CD4-positive, alpha-beta memory T cell (primary cell): ENCODE data around the gene ATP13A1. TPM values are rescaled to one million over a fixed set of nuclear protein-coding genes. Genes with fewer than 3 reads are reported as not detected.

ENCODE experiments used
- CTCF ChIA-PET: fragments of 350-600 bp; sonication (Branson Sonifier 250); formaldehyde crosslinking; loops from one replicate; lab custom pipeline; 2021; ENCODE audit warnings: inconsistent platforms; ENCODE audit not compliant: partially characterized antibody; lab: Charles Lee
- POLR2A ChIA-PET: fragments of 350-600 bp; sonication (Branson Sonifier 250); formaldehyde crosslinking; loops from one replicate; lab custom pipeline; 2021; ENCODE audit not compliant: partially characterized antibody; lab: Charles Lee
- DNase-seq, 5 donors: peaks; one replicate each; pipeline versions ENCODE4 v3.0.0 to v3.0.0-alpha.2; 2020 to 2022; ENCODE audit warnings: mixed read lengths in 1 of 5
- H3K27ac ChIP-seq: one replicate; pipeline ENCODE4 v1.7.0; 2013; ENCODE audit warnings: low read depth, low read length
- H3K27me3 ChIP-seq: 2 replicates; pipeline ENCODE4 v1.7.0; 2013; ENCODE audit warnings: mild to moderate bottlenecking, low read length, moderate library complexity; ENCODE audit not compliant: insufficient read depth
- H3K36me3 ChIP-seq: 2 replicates; pipeline ENCODE4 v1.7.0; 2013; ENCODE audit warnings: mild to moderate bottlenecking, low read length, moderate library complexity; ENCODE audit not compliant: insufficient read depth
- H3K4me1 ChIP-seq: 2 replicates; pipeline ENCODE4 v1.7.0; 2013; ENCODE audit warnings: mild to moderate bottlenecking, low read length, moderate library complexity; ENCODE audit not compliant: insufficient read depth
- H3K4me3 ChIP-seq, 2 donors: one replicate each; pipeline ENCODE4 v1.7.0; 2013; ENCODE audit warnings: low read length in 2 of 2, mild to moderate bottlenecking in 1 of 2
- H3K9me3 ChIP-seq, 2 donors: one replicate each; pipeline ENCODE4 v1.7.0; 2013; ENCODE audit warnings: low read length in 2 of 2, control low read depth in 1 of 2; ENCODE audit not compliant: control insufficient read depth in 1 of 2
- H3K27ac Mint-ChIP-seq, 7 donors: one replicate each; pipeline ENCODE4 v1.8.0; 2020 to 2021; ENCODE audit warnings: mixed read lengths in 7 of 7, mild to moderate bottlenecking in 6 of 7, inconsistent platforms in 3 of 7, moderate library complexity in 3 of 7
- H3K27me3 Mint-ChIP-seq, 2 donors: one replicate each; pipeline ENCODE4 v1.8.0; 2020 to 2021; ENCODE audit warnings: mixed read lengths in 2 of 2
- H3K36me3 Mint-ChIP-seq, 2 donors: one replicate each; pipeline ENCODE4 v1.8.0; 2020 to 2021; ENCODE audit warnings: mixed read lengths in 2 of 2, inconsistent platforms in 1 of 2, mild to moderate bottlenecking in 1 of 2
- H3K4me1 Mint-ChIP-seq, 4 donors: one replicate each; pipeline ENCODE4 v1.8.0; 2020 to 2021; ENCODE audit warnings: mixed read lengths in 4 of 4, mild to moderate bottlenecking in 1 of 4
- H3K4me3 Mint-ChIP-seq, 8 donors: one replicate each; pipeline ENCODE4 v1.8.0; 2020 to 2021; ENCODE audit warnings: mixed read lengths in 8 of 8, mild to moderate bottlenecking in 7 of 8, moderate library complexity in 6 of 8, inconsistent platforms in 3 of 8
- H3K9me3 Mint-ChIP-seq, 8 donors: one replicate each; pipeline ENCODE4 v1.8.0; 2020 to 2021; ENCODE audit warnings: mixed read lengths in 8 of 8, mild to moderate bottlenecking in 5 of 8, inconsistent platforms in 3 of 8, moderate library complexity in 1 of 8
- intact Hi-C: fragments of 100-400 bp; cut with micrococcal nuclease; formaldehyde crosslinking; loops from one replicate; pipeline ENCODE4 v1.15.1; 2023
- polyA plus RNA-seq, 2 donors: library from polyadenylated mRNA; unstranded; fragments of 300-500 nt; fragmentation: Illumina TruSeq; gene quantifications; one replicate each; pipeline ENCODE4 v1.2.3, GENCODE V29; 2021
- total RNA-seq, 2 experiments: library from RNA; stranded (reverse); gene quantifications; one replicate each; pipeline ENCODE4 v1.2.3, GENCODE V29; 2021

ATP13A1 gene
- total and polyA plus RNA-seq, 4 experiments from 2014 or later = 21.3 to 139 (median 95.9) TPM

DNA sequence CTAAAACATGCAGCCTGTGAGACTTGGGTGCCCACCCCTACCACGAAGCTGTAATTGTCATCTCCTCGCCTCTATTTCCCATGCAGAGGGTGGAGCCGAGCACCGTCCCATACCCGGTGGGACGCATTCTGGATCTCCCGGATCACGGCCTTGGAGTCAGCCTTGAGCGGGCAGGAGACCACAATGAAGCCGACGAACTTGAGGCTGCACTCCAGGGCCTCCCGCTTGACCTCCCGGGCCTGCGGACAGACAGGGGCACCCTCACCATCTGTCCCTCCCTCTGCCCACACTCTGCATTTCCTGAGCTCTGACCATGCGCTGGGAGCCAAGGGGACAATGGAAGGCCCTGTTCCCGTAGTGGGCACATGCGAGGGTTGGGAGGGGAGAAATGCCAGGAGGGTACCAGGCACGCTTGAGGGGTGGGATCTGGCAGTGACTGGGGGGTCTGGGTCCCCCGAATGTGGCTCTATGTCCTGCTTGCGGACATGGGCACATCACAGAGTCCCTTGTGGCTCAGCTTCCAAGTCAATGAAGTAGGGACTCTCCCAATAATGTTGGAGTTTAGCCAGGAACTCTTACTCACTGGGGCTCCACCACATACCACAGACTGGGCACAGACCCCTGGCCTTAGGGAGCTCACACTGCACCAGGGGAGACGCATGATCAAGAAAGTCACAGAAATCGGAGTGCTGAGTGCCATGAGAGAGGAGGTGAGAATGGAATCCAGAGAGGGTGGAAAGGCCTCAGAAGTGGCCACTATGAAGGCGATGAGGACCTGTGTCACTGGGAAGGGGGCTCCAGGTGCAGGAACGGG, 10.8 kb downstream of the ATP13A1 start:
- Histone ChIP-seq H3K27me3 (no peaks in the 10 kb centered on the region), H3K4me3 (no peak overlapping the region), H3K36me3 (peaks cover 82% of the 10 kb centered on the region), H3K9me3 (no peaks in the 10 kb centered on the region), H3K4me1 (no peaks in the 10 kb centered on the region), H3K27ac (no peak overlapping the region)
- H3K27me3 Mint-ChIP-seq = no peaks in the 10 kb centered on the region
- H3K4me1 Mint-ChIP-seq = peaks cover 0 to 5% (median 1%) of the 10 kb centered on the region in 4 donors
- H3K9me3 Mint-ChIP-seq = no peaks in the 10 kb centered on the region
- ChIA-PET POLR2A (interaction anchor here (0.9 to 3.4 kb wide), 5 partner anchors 7 to 21 kb away, joined by 3 to 17 read pairs (median 6); partner anchors contain the start of genes ATP13A1 and ZNF101), CTCF (interaction anchor here (1.3 to 3.4 kb wide), 2 partner anchors 99 to 121 kb away, joined by 3 to 12 read pairs; no protein-coding TSS in a partner anchor)
- intact Hi-C loops = no loop called here
- peak overlapping the region in 4 of 7 donors; percentile 18 to 79 (median 48) for H3K27ac Mint-ChIP-seq
- H3K36me3 Mint-ChIP-seq = peaks cover 46 to 66% of the 10 kb centered on the region in 2 donors
- no peak overlapping the region for H3K4me3 Mint-ChIP-seq
- DNase-seq = peak in 1 of 5 donors; percentile 26

DNA sequence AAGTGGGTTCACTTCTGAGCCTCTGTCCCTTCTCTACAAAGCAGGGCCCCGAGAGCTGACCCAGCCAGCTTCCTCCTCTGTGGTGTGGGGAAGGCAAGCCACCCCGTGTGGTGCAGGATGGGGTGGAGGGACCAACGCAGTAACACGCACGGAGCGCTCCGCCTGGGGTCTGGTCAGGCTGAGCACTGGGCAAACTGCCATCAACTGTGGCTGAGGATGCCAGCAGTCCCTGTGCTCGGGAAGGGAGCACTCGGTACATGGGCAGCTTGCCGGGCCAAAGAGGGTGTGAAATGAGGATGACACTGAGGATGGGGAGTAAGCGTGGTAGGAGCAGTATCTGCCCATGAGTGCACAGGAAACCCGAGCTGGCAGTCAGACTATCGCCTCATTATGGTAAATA, 12.4 kb downstream of the ATP13A1 start:
- Histone ChIP-seq H3K27me3 (no peaks in the 10 kb centered on the region), H3K36me3 (peaks cover 79% of the 10 kb centered on the region), H3K4me3 (no peak overlapping the region), H3K4me1 (no peaks in the 10 kb centered on the region), H3K27ac (no peak overlapping the region), H3K9me3 (no peaks in the 10 kb centered on the region)
- Mint-ChIP-seq H3K4me3 (no peak overlapping the region), H3K4me1 (peaks cover 0 to 5% (median 1%) of the 10 kb centered on the region in 4 donors), H3K27ac (no peak overlapping the region), H3K9me3 (no peaks in the 10 kb centered on the region), H3K36me3 (peaks cover 33 to 65% of the 10 kb centered on the region in 2 donors), H3K27me3 (no peaks in the 10 kb centered on the region)
- POLR2A ChIA-PET = interaction anchor here (1.6 to 3.4 kb wide), 2 partner anchors 9 to 12 kb away, joined by 4 to 17 read pairs; partner anchors contain the start of gene ATP13A1
- CTCF ChIA-PET = interaction anchor here (1.0 to 3.4 kb wide), 3 partner anchors 10 to 119 kb away, joined by 3 to 12 read pairs (median 3); no protein-coding TSS in a partner anchor
- intact Hi-C loops = no loop called here
- DNase-seq = peak in 1 of 5 donors; percentile 28

DNA sequence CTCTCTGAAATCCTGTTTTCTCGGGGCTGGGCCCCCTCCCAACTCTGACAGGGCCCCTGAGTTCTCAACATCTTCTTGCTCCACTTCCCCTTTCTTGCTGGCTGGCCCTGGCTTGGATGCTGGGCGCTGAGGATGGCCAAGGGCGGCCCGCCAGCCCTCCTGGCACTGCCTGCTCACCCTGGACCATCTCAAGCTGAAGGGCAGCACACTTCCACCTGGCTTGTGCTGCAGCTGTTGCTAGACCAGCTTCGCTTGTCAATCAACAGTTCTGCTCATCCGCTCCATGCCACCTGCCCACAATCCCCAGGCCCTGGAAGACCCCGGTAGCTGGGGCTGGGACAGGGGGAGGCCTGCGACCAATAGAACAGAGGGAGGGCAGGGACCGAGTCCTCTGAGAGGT, 13.1 kb downstream of the ATP13A1 start:
- peak overlapping the region in 5 of 7 donors; percentile 21 to 79 (median 57) for H3K27ac Mint-ChIP-seq
- POLR2A ChIA-PET = interaction anchor here (1.6 to 3.4 kb wide), 2 partner anchors 10 to 13 kb away, joined by 4 to 17 read pairs; partner anchors contain the start of gene ATP13A1
- H3K4me3 Mint-ChIP-seq = no peak overlapping the region
- DNase-seq = peak in 1 of 5 donors; percentile 5
- peaks cover 0 to 5% (median 1%) of the 10 kb centered on the region in 4 donors for H3K4me1 Mint-ChIP-seq
- no peak overlapping the region for H3K27ac ChIP-seq
- peaks cover 33 to 66% of the 10 kb centered on the region in 2 donors for H3K36me3 Mint-ChIP-seq
- H3K27me3 Mint-ChIP-seq = no peaks in the 10 kb centered on the region
- H3K36me3 ChIP-seq = peaks cover 71% of the 10 kb centered on the region
- H3K4me3 ChIP-seq = no peak overlapping the region
- H3K27me3 ChIP-seq = no peaks in the 10 kb centered on the region
- intact Hi-C loops = no loop called here
- H3K9me3 Mint-ChIP-seq = no peaks in the 10 kb centered on the region
- no peaks in the 10 kb centered on the region for H3K9me3 ChIP-seq
- no peaks in the 10 kb centered on the region for H3K4me1 ChIP-seq
- CTCF ChIA-PET = interaction anchor here (1.0 to 3.4 kb wide), 3 partner anchors 11 to 118 kb away, joined by 3 to 12 read pairs (median 3); no protein-coding TSS in a partner anchor

DNA sequence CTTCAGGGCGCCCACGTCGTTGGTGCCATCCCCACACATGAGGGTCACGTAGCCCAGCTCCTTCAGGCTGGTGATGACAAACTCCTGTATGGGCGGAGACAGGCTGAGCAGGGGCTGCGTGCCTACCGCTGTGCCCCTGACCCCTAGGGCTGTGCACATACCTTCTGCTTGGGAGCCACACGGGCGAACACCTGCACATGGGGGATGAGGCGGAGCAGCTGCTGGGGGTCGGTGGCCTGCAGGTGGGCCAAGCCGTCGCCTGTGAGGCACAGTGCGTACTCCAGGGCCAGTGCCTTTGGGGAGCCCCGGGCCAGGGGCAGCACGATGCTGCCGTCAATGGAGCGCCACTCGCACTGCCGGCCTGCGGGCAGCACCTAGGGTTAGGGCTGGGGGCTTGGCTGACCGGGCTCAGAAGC, 13.9 kb downstream of the ATP13A1 start:
- ChIA-PET CTCF (interaction anchor here (0.6 to 3.4 kb wide), 3 partner anchors 13 to 118 kb away, joined by 3 to 12 read pairs (median 3); no protein-coding TSS in a partner anchor), POLR2A (interaction anchor here (1.6 to 3.4 kb wide), 2 partner anchors 11 to 14 kb away, joined by 4 to 17 read pairs; partner anchors contain the start of gene ATP13A1)
- Mint-ChIP-seq H3K4me1 (peaks cover 0 to 5% (median 1%) of the 10 kb centered on the region in 4 donors), H3K4me3 (no peak overlapping the region), H3K9me3 (no peaks in the 10 kb centered on the region), H3K27ac (peak overlapping the region in 2 of 7 donors; percentile 12 to 82), H3K36me3 (peaks cover 30 to 65% of the 10 kb centered on the region in 2 donors), H3K27me3 (no peaks in the 10 kb centered on the region)
- no peaks in the 10 kb centered on the region for H3K27me3 ChIP-seq
- H3K27ac ChIP-seq = no peak overlapping the region
- intact Hi-C loops = no loop called here
- no peaks in the 10 kb centered on the region for H3K4me1 ChIP-seq
- H3K4me3 ChIP-seq = no peak overlapping the region
- H3K36me3 ChIP-seq = peaks cover 64% of the 10 kb centered on the region
- no peaks in the 10 kb centered on the region for H3K9me3 ChIP-seq
- peak in 1 of 5 donors; percentile 33 for DNase-seq

DNA sequence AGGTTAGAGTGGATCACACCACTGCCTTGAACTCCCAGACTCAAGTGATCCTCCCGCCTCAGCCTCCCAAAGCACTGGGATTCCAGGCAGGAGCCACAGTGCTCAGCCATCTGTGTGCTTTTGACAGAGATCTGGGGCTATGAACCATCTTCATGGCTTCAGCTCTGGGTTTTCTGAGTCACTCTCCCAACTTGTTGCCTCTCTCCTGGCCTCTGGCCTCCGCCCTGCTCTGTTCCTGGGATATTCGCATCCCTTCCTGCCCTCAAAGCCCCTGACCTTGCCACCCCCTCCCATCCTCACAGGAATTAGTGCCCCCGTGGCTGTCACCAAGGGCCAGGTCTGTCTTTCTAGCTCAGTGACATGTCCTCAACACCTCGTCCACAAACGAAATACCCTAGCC, 14.3 kb downstream of the ATP13A1 start:
- intact Hi-C loops = no loop called here
- Histone ChIP-seq H3K4me1 (peaks cover under 1% of the 10 kb centered on the region), H3K4me3 (no peak overlapping the region), H3K27me3 (no peaks in the 10 kb centered on the region), H3K27ac (no peak overlapping the region), H3K9me3 (no peaks in the 10 kb centered on the region), H3K36me3 (peaks cover 60% of the 10 kb centered on the region)
- no peak overlapping the region for H3K4me3 Mint-ChIP-seq
- H3K27me3 Mint-ChIP-seq = no peaks in the 10 kb centered on the region
- ChIA-PET CTCF (interaction anchor here (0.6 to 3.4 kb wide), 3 partner anchors 13 to 117 kb away, joined by 3 to 12 read pairs (median 3); no protein-coding TSS in a partner anchor), POLR2A (no interaction called here)
- H3K36me3 Mint-ChIP-seq = peaks cover 27 to 65% of the 10 kb centered on the region in 2 donors
- no peaks in the 10 kb centered on the region for H3K9me3 Mint-ChIP-seq
- H3K27ac Mint-ChIP-seq = peak overlapping the region in 5 of 7 donors; percentile 12 to 82 (median 64)
- peaks cover 0 to 5% (median 2%) of the 10 kb centered on the region in 4 donors for H3K4me1 Mint-ChIP-seq
- no peak for DNase-seq

DNA sequence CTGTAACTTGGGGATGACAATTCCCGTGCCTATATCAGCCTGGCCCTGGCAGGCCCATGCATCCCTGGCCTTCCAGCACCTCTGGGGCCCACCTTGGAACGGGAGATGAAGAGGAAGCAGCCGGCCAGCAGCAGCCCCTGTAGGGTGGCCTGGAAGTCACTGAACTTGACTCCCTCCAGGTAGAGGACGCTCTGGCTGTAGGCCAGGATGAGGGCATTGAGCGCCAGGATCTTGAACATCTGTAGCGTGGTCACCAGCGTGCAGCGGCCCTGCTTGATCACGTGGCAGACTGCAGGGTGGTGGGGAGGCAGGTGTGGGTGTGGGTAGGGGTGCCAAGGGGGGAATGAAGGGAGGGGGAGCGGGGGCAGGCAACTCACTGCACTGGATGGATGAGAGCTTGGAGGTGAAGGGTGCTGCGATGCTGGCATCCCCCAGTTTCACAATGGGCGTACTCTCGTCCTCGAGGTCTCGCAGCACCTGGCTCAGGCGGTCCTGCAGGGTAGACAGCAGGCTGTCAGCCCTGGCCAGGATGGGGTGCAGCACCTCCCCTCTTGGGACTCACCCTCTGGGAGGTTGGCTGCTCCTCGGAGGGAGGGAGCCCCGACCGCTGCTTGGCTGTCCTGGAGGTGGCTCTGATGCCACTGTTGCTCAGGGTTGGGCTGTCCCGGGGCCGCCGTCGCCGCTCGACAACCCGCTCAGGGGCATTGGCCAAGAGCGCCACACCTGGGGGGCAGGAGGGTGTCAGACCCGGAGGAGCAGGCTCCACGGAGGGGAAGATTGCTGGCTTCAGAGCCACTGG, 16.2 kb downstream of the ATP13A1 start:
- Mint-ChIP-seq H3K27ac (peak overlapping the region in 3 of 7 donors; percentile 7 to 74 (median 31)), H3K4me3 (no peak overlapping the region), H3K9me3 (no peaks in the 10 kb centered on the region), H3K36me3 (peaks cover 15 to 67% of the 10 kb centered on the region in 2 donors), H3K27me3 (no peaks in the 10 kb centered on the region), H3K4me1 (peaks cover 4 to 19% (median 5%) of the 10 kb centered on the region in 4 donors)
- Histone ChIP-seq H3K36me3 (peaks cover 42% of the 10 kb centered on the region), H3K4me1 (peaks cover 13% of the 10 kb centered on the region), H3K9me3 (no peaks in the 10 kb centered on the region), H3K27me3 (no peaks in the 10 kb centered on the region), H3K4me3 (no peak overlapping the region), H3K27ac (no peak overlapping the region)
- ChIA-PET CTCF (no interaction called here), POLR2A (no interaction called here)
- intact Hi-C loops = no loop called here
- DNase-seq = no peak
